H1 (cell line): ENCODE results near the gene MOB2. TPM values are rescaled to one million over a fixed set of nuclear protein-coding genes. Genes with fewer than 3 reads are reported as not detected.

Source experiments
- NRF1 ChIP-seq: IDR thresholded peaks from 2 replicates; pipeline ENCODE4 v1.6.1; 2011; ENCODE audit warnings: mild to moderate bottlenecking, low read depth, low read length, improper control_type of control experiment
- RXRA ChIP-seq: IDR thresholded peaks from 2 replicates; pipeline ENCODE4 v1.6.1; 2011; ENCODE audit warnings: low read depth, mild to moderate bottlenecking, low read length, moderate library complexity; ENCODE audit not compliant: insufficient read depth
- TEAD4 ChIP-seq: IDR thresholded peaks from 2 replicates; pipeline ENCODE4 v1.6.1; 2012; ENCODE audit warnings: low read depth, low read length, inconsistent platforms, mixed read lengths
- ZNF274 ChIP-seq: IDR thresholded peaks from 2 replicates; pipeline ENCODE4 v1.7.0; 2012; ENCODE audit warnings: low read length, borderline replicate concordance; ENCODE audit errors: extremely low read depth
- polyA plus RNA-seq, 7 experiments: library from polyadenylated mRNA; depleted of rRNA in 3 of 7; stranded (reverse) in 5 of 7; unstranded in 2 of 7; fragments of >200 nt in 5 of 7; fragments of 200-250 nt in 2 of 7; gene quantifications; 1 replicate in 5 of 7; 2 replicates in 1 of 7; 4 replicates in 1 of 7; pipeline versions ENCODE4 v1.2.1 to v1.2.3, GENCODE V29; 2011 to 2013; ENCODE audit warnings: missing spikeins in 2 of 7, mixed read lengths in 2 of 7
- total RNA-seq: library from RNA; stranded (reverse); fragmentation: NEBNext Ultra II Directional; extraction: Animal tissue kit (Norgen Biotek cat#: 25700); gene quantifications from 2 replicates; pipeline ENCODE4 v1.2.1, GENCODE V29; 2021
- TF ChIP-seq, protein P1 (sequence below): fragments of 300-600 bp; sonication (generic); IDR thresholded peaks from 2 replicates; pipeline ENCODE4 v1.7.1; 2012; ENCODE audit warnings: low read length, moderate library complexity, mild to moderate bottlenecking, inconsistent platforms; ENCODE audit not compliant: insufficient replicate concordance

MOB2 gene
- total and polyA plus RNA-seq, 2 of the 8 experiments (the other 6 are each of a cell fraction or from before 2014, with no cell fraction given), result 18.6 to 28.2 TPM

DNA sequence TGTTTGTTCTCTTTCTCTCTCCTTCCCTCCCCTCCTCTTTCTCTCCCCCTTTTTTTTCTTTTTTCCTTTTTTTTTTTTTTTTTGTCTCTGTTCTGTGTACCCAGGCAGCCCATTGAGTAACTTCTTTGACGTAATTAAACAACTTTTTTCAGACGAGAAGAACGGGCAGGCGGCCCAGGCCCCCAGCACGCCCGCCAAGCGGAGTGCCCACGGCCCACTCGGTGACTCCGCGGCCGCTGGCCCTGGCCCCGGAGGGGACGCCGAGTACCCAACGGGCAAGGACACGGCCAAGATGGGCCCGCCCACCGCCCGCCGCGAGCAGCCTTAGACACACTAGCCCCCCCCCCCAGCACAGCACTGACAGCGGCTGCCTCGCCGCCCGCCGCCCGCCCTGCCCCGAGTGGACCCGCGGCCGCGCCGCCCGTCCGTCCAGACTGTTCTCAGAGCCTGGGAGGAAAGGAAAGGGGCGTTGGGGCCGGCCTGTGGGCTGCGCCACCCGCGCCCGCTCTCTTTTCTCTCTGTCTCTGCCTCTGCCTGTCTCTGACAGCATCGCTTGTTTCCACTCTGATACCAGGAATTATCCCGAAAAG is 26.1 kb downstream of the MOB2 start (continued):
- TF ChIP-seq, protein P1, sequence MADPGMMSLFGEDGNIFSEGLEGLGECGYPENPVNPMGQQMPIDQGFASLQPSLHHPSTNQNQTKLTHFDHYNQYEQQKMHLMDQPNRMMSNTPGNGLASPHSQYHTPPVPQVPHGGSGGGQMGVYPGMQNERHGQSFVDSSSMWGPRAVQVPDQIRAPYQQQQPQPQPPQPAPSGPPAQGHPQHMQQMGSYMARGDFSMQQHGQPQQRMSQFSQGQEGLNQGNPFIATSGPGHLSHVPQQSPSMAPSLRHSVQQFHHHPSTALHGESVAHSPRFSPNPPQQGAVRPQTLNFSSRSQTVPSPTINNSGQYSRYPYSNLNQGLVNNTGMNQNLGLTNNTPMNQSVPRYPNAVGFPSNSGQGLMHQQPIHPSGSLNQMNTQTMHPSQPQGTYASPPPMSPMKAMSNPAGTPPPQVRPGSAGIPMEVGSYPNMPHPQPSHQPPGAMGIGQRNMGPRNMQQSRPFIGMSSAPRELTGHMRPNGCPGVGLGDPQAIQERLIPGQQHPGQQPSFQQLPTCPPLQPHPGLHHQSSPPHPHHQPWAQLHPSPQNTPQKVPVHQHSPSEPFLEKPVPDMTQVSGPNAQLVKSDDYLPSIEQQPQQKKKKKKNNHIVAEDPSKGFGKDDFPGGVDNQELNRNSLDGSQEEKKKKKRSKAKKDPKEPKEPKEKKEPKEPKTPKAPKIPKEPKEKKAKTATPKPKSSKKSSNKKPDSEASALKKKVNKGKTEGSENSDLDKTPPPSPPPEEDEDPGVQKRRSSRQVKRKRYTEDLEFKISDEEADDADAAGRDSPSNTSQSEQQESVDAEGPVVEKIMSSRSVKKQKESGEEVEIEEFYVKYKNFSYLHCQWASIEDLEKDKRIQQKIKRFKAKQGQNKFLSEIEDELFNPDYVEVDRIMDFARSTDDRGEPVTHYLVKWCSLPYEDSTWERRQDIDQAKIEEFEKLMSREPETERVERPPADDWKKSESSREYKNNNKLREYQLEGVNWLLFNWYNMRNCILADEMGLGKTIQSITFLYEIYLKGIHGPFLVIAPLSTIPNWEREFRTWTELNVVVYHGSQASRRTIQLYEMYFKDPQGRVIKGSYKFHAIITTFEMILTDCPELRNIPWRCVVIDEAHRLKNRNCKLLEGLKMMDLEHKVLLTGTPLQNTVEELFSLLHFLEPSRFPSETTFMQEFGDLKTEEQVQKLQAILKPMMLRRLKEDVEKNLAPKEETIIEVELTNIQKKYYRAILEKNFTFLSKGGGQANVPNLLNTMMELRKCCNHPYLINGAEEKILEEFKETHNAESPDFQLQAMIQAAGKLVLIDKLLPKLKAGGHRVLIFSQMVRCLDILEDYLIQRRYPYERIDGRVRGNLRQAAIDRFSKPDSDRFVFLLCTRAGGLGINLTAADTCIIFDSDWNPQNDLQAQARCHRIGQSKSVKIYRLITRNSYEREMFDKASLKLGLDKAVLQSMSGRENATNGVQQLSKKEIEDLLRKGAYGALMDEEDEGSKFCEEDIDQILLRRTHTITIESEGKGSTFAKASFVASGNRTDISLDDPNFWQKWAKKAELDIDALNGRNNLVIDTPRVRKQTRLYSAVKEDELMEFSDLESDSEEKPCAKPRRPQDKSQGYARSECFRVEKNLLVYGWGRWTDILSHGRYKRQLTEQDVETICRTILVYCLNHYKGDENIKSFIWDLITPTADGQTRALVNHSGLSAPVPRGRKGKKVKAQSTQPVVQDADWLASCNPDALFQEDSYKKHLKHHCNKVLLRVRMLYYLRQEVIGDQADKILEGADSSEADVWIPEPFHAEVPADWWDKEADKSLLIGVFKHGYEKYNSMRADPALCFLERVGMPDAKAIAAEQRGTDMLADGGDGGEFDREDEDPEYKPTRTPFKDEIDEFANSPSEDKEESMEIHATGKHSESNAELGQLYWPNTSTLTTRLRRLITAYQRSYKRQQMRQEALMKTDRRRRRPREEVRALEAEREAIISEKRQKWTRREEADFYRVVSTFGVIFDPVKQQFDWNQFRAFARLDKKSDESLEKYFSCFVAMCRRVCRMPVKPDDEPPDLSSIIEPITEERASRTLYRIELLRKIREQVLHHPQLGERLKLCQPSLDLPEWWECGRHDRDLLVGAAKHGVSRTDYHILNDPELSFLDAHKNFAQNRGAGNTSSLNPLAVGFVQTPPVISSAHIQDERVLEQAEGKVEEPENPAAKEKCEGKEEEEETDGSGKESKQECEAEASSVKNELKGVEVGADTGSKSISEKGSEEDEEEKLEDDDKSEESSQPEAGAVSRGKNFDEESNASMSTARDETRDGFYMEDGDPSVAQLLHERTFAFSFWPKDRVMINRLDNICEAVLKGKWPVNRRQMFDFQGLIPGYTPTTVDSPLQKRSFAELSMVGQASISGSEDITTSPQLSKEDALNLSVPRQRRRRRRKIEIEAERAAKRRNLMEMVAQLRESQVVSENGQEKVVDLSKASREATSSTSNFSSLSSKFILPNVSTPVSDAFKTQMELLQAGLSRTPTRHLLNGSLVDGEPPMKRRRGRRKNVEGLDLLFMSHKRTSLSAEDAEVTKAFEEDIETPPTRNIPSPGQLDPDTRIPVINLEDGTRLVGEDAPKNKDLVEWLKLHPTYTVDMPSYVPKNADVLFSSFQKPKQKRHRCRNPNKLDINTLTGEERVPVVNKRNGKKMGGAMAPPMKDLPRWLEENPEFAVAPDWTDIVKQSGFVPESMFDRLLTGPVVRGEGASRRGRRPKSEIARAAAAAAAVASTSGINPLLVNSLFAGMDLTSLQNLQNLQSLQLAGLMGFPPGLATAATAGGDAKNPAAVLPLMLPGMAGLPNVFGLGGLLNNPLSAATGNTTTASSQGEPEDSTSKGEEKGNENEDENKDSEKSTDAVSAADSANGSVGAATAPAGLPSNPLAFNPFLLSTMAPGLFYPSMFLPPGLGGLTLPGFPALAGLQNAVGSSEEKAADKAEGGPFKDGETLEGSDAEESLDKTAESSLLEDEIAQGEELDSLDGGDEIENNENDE, result no peak
- TF ChIP-seq NRF1, result no peak
- TF ChIP-seq TEAD4, result no peak
- TF ChIP-seq ZNF274, result no peak
- TF ChIP-seq RXRA, result no peak
